UCSD-AML1 (cell line): ENCODE results near the gene MAP3K15.
A peak's percentile ranks its signal among the peaks of the same experiment; 100 is the strongest.

Experiments
- DNase-seq: peaks from one replicate; lab custom pipeline; 2025; ENCODE audit not compliant: unreplicated experiment; lab: John Stamatoyannopoulos, UW

The MAP3K15 gene

DNA sequence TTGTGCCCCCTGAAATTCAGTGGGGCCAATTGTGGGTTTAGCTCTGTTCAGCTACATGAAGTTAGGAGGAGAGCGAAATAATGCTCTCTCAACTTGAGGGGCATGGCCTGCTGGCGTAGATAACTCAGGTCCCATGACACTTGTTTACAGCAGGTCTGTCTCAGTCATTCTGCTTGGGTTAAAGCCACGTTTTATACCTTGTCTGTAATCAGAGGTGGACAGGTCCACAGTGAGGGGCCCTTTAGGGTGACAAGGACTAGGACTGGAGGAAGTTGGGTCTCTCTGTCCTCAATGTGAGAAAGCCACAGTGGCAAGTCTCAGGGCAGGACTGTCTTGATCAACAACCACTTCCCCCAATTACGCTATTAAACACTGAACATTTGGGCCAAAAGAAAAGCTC lies 122.6 kb downstream of the MAP3K15 start:
- DNase-seq = no peak

GRCh38 chrX:19392078-19392477 lies 123.2 kb downstream of the MAP3K15 start:
- DNase-seq = no peak

- no peak for DNase-seq
These were observed 126.0 kb downstream of the MAP3K15 start for GRCh38 chrX:19389227-19389845.

DNA sequence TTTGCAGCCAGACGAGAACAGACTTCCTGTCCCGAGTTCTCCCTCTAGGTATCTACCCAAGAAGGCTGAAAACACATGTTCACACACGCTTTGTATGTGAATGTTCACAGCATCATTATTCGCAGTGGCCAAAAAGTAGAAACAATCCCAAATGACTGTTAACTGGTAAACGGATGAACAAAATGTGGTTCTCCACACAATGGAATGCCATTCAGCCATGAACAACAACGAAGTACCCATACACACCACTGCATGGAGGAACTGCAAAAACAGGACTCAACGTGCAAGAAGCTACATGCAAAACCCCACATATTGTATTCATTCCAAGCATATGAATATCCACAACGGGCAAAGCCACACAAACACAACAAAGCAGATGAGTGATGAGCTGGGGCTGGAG lies 126.6 kb downstream of the MAP3K15 start:
- DNase-seq = no peak

DNA sequence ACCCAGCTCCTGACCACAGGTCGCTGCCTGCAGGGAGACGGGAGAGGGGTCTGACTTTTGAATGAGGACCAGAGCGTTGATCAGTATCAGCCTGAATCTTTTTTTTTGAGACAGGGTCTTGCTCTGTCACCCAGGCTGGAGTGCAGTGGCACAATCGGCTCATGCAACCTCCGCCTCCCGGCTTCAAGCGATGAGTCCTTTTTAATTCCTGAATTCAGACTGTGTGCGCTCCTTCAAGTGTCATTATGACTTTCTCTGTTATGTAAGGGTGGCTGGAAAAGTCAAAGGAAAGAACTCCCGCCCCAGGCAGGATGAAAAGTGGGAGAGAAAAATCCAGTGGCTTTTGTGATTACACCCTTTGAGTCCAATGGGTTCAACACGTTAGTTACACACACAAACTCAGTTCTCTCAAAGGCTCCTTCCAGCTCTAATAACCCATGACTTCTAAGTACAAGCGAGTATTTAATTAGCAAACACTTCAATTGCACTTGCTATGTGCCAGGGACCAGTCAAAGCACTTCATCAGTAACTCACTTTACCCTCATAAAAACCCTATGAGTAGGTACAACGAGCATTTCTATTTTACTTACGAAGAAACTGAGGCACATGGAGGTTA lies 127.1 kb downstream of the MAP3K15 start:
- DNase-seq = no peak

- DNase-seq = no peak
These were observed 128.6 kb downstream of the MAP3K15 start for GRCh38 chrX:19386679-19387078.

DNA sequence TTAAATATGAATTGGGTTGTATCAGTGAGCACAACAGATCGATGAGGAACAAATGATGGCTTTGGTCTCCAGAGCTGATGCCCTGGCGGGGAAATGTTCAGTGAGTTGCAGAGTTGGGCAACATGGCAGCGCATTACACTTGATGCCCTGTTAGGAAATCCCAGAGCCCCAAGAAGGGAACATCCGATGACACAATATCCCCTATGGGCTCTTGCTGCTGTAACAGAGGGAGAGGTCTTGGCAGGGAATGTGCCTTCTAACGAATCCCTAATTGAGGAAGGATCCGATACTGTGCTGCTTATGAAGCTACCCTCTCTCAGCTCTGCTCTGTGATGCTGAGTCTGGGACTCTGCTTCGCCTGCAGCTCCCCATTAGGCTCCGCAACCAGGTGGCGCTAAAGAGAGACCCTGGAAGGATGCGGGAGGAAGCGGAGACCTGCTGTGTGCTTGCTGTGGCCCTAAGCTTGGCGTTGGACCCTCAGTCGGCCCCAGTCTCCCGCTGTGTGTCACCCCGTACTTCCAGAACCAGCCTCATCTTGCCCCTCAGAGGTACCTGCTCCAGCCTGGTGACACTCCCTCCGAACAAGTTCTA lies 132.7 kb downstream of the MAP3K15 start:
- peak; percentile 63 for DNase-seq

DNA sequence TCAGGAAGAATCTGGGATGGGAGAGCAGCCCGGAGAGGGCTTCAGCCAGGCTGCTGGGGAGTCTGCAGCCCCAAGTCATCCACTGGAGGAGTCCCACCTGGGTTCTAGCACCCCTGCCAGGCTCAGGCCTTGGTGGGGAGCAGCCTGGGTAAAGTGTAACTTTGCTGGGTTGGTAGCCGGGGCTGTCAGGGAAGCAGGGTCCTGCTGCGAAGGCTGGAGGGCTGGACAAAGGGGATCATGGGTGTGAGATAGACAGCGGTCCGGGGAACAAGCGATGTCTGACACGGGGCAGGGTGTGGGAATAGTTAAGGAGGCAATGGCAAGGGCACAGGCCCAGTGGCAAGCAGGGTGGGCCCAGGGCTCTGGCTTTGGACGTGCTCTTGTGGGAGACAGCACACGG lies 134.0 kb downstream of the MAP3K15 start:
- DNase-seq = no peak

DNA sequence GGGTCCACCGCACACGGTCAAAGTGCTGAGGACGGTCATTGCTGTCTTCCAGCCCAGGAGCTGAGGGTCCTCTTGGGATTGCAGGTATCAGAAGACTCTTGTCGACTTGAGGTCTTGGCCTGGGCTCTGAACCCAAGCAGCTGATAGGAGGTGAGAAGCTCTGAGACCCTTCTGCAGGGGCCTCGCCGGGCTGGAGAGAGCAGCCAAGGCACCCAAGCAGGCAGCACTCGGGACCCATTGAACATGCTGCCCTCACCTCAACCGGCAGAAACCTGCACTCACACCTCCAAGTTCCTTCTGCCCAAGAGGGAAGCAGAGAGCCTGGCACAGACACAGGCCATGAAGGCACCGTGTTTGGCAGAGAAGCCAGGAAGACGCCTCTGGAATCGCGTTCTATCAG lies 137.5 kb downstream of the MAP3K15 start:
- DNase-seq = no peak

DNA sequence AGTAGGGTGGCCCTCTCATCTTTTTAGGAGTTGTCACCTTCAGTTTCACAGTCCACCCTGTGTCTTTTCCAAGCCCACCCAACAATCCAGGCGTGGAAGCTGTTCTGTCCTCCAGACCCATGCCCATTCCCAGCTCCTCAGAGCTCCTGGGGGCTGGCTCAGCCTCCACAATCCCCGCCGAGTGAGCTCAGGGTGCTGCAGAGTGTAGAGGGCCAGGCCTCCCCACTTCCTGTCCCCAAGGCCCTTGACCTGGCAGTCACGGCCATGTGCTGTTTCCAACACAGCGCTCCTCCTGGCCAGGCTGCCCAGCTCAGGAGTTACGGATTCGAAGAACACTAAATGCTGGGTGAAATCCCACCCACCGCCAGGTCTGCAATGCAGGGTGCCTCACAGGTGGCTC lies 139.8 kb downstream of the MAP3K15 start:
- DNase-seq = no peak

DNA sequence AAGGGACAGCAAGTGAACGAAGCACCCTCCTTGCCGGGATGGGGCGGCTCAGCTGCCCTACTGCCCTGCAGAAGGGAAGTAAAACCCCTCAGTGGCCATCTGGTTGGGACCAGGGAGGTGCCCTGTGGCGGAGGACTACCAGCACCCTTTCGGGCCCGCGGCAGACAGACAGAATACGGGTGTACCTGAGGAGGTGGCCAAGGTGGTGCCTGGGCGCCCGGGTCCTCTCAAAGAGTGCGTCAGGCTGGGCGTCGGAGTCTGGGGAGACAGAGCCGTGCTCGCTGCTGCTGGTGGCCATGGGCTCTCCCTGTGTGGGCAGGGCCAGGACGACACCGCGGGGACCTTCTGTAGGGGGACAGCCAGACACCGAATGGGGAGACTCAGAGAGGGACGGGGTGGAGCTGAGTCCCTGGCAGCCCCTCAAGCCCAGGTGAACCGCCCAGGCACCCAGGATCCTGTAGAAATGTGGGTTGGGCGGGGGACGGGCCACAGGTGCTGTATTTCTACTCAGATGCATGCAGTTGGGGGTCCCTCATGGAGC lies 141.9 kb downstream of the MAP3K15 start:
- no peak for DNase-seq

GRCh38 chrX:19372547-19373331 lies 142.6 kb downstream of the MAP3K15 start:
- DNase-seq = peak; percentile 36

DNA sequence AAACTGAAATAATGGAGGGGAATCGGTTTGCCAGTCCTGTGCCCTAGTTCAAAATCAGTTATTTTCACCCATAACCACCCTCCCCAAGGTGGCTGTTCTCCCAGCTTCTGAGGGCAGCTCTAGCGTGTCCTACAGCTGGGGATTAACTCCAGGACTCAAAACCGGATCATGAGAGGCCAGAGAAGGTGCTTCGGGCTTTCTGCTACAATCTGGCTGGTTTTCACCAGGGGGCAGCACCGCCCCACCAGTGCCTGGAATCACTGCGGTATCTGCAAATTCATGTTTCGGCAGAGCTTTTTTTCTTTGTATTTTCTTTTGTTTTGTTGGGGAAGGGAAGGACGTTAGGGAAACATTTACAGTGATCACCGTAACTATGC lies 143.2 kb downstream of the MAP3K15 start:
- peak; percentile 72 for DNase-seq

DNA sequence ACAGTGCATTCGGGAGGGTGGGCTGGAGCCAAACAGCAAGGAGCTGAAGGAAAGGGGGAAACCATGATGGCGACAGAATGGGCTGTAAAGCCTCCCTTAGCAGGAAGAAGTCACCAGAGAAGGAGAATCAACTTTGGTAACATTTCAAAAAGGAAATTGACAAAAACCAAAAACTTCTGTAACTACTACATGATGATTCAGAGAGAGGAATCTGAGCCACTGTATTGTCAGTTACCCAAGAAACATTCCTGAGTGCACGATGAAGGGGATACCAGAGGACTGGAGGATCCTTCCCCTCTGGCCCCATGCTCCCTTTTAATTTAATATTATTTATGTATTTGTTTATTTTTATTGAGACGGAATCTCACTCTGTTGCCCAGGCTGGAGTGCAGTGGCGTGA lies 145.2 kb downstream of the MAP3K15 start:
- no peak for DNase-seq

DNA sequence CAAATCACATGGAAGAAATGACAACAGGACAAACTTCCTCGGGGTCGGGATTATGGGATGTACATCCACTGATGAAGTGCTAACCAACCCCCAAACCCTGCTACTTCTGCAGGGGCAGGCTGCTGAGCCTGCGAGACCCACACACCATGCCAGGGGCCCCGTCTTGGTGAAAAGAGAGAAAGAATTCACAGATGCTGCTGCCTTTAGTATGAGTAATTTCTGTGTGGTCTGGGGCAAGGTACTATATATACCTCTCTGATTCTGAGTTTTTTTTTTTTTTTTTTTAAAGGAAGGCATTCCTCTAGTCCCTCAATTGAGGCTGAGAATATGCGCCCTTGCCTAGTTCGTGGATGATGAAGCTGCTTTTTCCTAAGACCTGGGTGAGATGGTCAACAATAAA lies 146.7 kb downstream of the MAP3K15 start:
- DNase-seq = no peak

- no peak for DNase-seq
These were observed 153.6 kb downstream of the MAP3K15 start for GRCh38 chrX:19361701-19362100.

GRCh38 chrX:19360903-19361302 lies 154.4 kb downstream of the MAP3K15 start:
- DNase-seq = no peak

DNA sequence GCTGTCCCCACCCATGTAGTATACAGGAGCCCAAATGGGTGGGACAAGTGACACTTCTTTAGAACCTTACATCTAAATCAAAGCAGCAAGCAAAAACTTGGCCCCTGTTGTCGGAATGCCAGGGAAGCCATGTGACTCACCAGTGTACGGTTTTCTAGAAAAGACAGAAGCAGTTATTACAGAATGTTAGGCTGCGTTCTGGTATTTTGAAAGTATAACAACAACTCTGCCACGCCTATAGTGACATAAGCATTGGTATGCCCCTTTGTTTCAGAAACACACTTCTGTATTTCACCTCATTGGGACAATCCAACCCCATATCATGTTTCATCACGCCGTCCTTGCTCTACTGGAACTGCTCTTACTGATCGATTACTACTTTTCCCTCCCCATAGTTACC lies 156.8 kb downstream of the MAP3K15 start:
- no peak for DNase-seq

DNA sequence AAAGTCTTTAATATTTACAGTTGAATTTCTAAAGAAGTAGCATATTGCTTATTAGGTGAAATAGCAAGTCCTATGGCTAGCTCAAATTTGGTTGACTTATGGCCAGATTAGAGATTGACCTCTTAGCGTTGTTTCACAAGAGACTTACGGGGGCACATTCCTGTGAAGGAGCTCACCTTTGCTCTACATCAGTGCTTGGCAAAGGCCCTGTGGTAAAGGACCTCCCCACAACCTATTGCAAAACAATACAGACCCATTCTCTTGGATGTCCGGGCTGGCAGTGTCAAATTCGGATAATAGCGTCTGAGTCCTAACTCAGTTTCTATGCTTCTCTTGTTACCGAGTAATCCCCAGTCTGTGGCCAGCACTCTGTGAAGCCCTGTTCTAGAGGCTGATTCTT lies 160.7 kb downstream of the MAP3K15 start:
- no peak for DNase-seq

DNA sequence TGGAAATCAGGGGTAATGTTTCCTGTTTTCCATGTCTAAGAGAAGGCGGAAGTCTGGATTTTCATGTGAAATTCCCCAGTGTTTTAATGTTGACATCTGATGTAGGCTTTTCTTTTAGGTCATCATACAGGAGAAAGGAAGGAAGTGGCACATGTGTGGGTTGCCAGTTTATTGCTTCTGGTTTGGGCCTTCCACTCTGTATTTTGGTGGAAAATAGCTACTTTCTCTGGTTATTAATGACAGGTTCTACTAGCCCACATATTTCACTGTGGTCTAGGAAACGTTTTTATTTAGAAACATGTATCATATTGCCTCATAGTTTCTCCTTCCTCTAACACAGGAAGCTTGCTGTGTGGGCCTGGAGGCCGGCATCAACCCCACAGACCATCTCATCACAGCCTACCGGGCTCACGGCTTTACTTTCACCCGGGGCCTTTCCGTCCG lies 164.3 kb downstream of the MAP3K15 start:
- DNase-seq = peak; percentile 69

- no peak for DNase-seq
These were observed 166.0 kb downstream of the MAP3K15 start for GRCh38 chrX:19349264-19349663.

- no peak for DNase-seq
These were observed 167.4 kb downstream of the MAP3K15 start for GRCh38 chrX:19347916-19348315.
